GM21515 (cell line): ENCODE data around the gene KICS2.

ENCODE experiments used
- ATAC-seq: cut with Tn5 transposase; IDR thresholded peaks from one replicate; pipeline ENCODE4 v1.9.1; 2021; ENCODE audit not compliant: unreplicated experiment

The KICS2 gene

DNA sequence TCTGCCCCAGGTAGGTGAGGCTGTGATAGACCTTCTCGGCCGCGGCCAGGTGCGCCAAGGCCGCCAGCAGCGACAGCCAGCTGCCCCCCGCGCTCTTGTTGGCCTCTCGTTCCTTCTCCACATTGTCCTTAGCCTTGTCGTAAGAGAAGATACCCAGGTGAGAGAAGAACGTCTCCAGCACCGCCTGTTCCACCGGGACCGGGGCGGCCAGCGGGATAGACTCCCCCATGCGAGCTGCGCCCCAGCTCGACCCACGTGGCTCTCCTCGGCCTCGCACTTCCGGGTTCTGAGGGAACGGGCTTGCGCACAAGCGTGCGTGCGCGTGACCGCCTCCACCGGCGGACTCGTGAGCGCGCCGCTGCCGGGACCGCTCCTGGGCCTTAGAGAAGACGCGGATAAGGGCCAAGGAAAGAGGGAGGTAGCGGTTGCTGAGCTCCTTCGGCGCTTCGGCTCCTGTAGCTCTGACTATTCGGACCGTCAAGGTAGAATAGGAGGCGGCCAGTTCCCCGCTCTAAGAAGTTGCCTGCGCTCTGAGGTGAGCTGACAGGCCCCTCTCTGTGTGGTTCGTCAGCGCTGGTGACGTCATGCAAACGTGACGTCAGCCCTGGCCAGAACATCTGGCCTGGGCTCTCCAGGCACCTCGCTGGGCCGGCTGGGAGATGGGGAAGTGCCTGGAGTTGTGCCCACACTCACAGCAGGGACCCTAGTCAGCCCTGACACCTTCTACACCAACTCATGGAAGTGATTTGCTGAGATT, at the start of gene KICS2:
Gene KICS2 (minus strand): TSS at position 288 of the 757 bp plus-strand sequence. CDS start 59 bp downstream, at position 229.
- ATAC-seq = peak; percentile 96

DNA sequence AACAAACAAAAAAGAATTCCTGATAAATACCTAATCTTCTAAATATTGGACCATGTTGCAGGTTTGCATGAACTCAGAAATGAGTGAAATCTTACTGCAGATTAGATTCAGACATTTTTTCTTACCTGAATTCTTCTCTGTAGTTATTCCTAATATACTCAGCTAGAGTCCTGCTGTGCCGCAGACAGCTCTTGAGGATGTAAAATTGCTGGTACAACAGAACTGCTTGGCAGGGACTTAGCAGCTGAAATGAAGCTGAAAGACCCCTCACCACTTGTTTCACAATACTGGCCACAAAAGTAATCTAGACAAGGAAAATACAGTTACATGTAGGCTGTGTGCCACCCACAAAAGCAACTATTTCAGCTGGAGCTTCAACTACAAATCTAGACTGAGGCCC, 48.3 kb upstream of the KICS2 start:
- no peak for ATAC-seq

DNA sequence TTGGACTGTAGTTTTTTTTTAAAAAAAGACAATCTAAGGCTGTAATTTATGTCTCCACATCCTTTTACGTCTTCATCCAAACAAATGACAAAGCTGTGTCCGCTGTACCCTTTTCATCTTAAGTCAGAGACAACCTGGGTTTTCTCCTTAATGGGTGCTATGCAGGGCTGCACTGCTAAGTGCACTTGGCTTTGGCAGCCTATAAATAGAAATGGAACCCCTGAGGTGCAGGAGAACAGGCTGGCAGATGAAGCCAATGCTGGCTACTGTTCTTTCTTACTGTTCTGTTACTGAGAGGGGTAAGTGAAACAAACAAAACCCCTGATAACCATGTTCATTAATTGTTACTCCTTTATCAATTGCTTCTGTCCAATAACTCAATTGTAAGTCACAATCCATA, 47.1 kb upstream of the KICS2 start:
- no peak for ATAC-seq

DNA sequence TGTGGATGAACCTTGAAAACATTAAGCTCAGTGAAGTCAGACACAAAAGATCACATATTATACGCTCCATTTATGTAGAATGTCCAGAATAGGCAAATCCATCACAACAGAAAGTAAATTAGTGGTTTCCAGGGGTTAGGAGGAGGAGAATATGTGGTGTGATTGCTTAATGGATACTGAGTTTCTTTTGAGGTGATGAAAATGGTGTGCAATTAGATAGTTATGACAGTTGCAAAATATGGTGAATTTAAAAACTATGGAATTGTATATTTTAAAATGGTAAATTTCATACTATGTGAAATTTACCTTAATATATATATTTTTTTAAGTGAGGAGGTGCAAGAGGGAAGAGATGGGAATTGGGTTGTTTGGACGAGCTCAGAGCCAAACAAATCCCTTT, 46.3 kb upstream of the KICS2 start:
- ATAC-seq = no peak

- ATAC-seq = no peak
Observed at GRCh38 chr12:64265839-64266238, 43.7 kb upstream of the KICS2 start.

GRCh38 chr12:64261813-64262212, 39.7 kb upstream of the KICS2 start:
- no peak for ATAC-seq

DNA sequence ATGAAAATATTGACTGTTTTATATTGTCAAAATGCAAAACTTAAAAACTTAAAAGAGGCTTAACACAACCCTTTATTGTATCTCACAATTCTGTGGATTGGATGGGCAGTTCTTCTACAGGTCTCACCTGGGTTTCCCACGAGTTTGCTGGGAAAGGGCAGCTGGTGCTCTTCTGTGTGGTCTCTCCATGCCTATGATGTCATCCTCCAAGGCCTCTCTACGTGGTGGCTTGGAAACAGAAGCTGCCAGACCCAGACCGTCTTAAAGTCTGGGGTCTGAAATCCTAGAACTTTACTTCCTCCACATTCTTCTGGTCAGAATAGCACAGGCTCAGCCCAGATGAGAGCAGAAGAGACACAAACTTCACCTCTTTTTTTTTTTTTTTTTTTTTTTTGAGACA, 36.5 kb upstream of the KICS2 start:
- no peak for ATAC-seq

- no peak for ATAC-seq
Observed at GRCh38 chr12:64256166-64256800, 34.2 kb upstream of the KICS2 start.

DNA sequence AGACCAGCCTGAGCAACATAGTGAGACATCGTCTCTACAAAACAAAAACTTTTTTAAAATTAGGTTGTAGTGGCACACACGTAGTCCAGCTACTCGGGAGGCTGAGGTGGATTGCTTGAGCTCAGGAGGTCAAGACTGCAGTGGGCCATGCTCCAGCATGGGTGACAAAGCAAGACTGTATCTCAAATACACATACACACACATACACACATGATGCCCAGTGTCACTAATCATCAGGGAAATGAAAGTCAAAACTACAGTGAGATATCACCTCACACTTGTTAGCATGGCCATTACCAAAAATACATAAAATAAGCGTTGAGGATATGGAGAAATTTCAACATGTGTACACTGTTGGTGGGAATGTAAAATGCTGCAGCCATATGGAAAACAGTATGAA, 33.2 kb upstream of the KICS2 start:
- no peak for ATAC-seq

DNA sequence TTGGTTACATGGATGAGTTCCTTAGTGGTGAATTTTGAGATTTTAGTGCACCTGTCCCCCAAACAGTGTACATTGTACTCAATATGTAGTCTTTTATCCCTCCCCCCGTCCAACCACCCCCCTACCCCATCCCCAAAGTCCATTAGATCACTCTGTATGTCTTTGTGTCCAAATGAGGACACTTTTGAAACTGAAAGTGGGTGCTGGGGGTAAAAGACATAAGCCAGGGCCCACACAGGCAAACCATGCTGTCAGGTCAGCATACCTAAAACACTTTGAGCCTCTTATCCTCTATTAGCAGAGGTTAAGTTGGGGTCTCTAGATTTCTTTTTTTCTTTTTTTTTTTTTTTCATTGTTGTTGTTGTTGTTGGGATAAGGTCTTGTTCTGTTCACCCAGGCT, 31.3 kb upstream of the KICS2 start:
- ATAC-seq = no peak

DNA sequence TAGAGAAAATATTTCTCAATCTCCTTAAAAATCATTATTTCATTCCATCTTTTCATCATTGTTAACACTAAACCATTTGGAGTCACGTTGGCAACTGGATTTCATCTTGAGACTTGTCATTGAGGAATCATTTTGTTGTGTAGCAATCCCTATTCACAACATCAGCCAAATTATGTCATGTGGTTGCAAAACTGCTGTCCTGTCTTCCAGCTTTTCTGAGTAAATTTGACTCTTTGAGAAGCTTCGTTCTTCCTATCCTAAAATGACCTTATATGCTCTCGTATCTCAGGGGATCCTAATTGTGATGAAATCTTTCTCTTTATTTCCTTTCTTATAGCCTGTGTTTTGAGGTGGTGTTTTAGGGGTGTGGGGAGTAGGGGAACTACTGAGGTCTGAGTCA, 30.6 kb upstream of the KICS2 start:
- no peak for ATAC-seq

DNA sequence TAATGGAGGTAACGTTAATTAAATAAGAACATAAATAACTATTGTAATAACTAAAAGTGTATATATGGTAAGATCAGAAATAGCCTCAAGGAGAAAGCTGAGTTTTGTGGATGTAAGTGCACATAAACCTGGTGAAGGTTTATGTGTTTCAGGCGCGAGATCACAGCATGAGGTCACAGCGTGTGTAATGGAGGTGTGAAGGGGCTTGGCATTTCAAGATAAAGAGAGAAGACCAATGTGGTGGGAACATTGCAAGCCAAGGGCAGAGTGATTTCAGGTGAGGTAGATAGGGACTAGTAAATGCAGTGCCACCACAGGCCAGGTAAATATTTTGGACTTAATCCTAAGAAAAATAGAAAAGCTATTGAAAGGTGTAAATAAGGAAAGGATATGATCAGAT, 21.7 kb upstream of the KICS2 start:
- ATAC-seq = no peak

- ATAC-seq = no peak
Observed at GRCh38 chr12:64240781-64241180, 18.7 kb upstream of the KICS2 start.

DNA sequence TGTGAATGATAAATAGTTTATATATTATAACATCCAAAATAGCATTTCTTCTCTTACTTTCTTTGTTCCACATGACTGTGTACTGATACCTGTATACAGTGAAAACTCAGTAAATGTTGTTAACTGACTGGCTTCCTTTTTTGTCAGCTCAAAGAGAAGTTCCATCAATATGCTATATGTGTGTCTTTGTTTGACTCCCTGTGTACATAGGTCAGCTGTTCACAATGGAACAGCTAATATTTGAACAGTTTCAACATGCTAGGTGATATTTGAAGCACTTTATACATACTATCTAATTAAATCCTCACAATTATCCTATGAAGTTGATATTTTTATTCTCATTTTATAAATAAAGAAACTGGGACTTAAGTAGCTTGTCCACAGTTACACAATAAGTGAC, 15.3 kb upstream of the KICS2 start:
- no peak for ATAC-seq

DNA sequence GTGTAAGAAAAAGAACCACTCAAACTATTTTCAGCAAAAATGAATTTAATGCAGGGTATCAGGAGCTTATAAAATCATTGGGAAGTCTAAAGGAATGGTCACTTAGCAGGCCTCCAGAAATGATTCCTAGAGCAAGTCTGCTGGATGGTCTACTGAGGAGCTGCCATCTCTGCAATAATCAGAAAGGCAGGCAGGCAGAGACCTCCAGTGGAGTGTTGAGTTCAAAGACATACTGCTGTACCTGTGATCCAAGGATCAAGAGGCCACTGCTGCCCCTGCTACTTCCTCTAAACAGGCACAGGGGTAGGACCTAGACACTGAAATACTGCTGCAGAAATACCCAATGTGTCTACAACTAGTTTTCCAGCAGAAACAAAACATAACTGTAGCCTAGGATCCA, 14.5 kb upstream of the KICS2 start:
- no peak for ATAC-seq

GRCh38 chr12:64232196-64232595, 10.1 kb upstream of the KICS2 start:
- ATAC-seq = no peak

GRCh38 chr12:64229796-64230195, 7.7 kb upstream of the KICS2 start:
- ATAC-seq = no peak

GRCh38 chr12:64229240-64229639, 7.1 kb upstream of the KICS2 start:
- no peak for ATAC-seq

- ATAC-seq = no peak
Observed at GRCh38 chr12:64225626-64226025, 3.5 kb upstream of the KICS2 start.

GRCh38 chr12:64221651-64222008, 466 bp downstream of the KICS2 start:
- peak; percentile 33 for ATAC-seq

DNA sequence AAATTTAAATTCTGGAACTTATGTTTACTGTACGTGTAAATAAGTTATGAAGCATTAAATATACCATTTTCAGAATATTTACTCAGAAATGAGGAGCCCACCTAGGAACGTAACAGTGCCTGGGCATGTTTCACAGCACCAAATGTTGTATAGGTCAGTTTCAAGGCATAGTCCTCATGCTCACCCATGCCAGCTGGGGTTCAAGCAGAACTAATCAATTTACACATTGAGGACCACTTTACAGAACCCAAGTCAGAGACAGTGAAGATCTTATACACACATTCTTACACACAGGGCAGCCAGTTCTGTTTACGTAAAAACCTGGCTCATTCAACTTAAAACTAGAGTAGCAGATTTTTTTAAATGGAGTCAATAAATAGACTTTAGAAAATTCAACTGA, 2.0 kb downstream of the KICS2 start:
- ATAC-seq = no peak

DNA sequence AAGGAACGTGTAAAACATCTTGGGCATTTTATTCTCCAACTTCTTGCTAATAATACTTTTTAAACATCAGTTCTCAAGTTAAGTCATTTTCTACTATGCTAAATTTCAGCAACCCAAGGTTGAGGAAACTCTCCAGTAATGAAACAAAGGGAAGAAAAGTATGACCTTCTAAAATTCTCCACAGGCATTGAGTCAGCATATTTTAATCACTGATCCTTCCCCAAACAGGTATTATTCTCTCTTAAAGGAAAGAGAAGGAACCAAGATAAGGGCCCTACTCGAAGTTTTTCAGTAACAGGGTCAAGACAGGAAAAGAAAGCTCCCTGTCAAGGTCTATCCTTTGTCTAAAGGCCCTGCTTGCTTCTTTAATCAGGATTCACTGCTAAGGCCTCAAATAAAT, 3.0 kb downstream of the KICS2 start:
- no peak for ATAC-seq

GRCh38 chr12:64218597-64218996, 3.5 kb downstream of the KICS2 start:
- no peak for ATAC-seq
